ENCODE results near the gene SLC1A4.

DNA sequence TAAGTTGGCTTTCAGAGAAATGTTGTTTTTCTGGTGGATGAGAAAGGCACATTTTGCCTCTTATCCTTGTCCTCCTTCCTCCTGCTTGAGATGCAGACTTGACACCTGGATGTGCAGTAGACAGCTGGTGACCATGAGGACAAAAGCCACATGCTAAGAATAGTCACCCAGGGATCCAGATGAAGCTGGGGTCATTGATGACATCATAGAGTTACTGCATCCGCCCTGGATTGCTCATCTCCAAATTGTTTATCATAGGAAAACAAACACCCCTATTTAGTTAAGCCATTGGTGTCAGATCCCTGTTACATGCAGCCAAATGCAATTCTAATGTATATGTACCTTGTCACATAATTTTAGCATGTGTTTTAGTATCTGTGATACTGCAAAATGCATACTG, 16.3 kb upstream of the SLC1A4 start:
- no peak for TF ChIP-seq POLR2A (IDR thresholded peaks at IDR 0.05)
- TF ChIP-seq, protein P1, sequence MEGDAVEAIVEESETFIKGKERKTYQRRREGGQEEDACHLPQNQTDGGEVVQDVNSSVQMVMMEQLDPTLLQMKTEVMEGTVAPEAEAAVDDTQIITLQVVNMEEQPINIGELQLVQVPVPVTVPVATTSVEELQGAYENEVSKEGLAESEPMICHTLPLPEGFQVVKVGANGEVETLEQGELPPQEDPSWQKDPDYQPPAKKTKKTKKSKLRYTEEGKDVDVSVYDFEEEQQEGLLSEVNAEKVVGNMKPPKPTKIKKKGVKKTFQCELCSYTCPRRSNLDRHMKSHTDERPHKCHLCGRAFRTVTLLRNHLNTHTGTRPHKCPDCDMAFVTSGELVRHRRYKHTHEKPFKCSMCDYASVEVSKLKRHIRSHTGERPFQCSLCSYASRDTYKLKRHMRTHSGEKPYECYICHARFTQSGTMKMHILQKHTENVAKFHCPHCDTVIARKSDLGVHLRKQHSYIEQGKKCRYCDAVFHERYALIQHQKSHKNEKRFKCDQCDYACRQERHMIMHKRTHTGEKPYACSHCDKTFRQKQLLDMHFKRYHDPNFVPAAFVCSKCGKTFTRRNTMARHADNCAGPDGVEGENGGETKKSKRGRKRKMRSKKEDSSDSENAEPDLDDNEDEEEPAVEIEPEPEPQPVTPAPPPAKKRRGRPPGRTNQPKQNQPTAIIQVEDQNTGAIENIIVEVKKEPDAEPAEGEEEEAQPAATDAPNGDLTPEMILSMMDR (IDR thresholded peaks at IDR 0.05) = no peak
